Measurements from ENCODE around the gene BAK1. TPM values are rescaled to one million over a fixed set of nuclear protein-coding genes. Genes with fewer than 3 reads are reported as not detected.

BAK1 gene
- total RNA-seq, 1 experiment from 2014 or later = 18.9 TPM

DNA sequence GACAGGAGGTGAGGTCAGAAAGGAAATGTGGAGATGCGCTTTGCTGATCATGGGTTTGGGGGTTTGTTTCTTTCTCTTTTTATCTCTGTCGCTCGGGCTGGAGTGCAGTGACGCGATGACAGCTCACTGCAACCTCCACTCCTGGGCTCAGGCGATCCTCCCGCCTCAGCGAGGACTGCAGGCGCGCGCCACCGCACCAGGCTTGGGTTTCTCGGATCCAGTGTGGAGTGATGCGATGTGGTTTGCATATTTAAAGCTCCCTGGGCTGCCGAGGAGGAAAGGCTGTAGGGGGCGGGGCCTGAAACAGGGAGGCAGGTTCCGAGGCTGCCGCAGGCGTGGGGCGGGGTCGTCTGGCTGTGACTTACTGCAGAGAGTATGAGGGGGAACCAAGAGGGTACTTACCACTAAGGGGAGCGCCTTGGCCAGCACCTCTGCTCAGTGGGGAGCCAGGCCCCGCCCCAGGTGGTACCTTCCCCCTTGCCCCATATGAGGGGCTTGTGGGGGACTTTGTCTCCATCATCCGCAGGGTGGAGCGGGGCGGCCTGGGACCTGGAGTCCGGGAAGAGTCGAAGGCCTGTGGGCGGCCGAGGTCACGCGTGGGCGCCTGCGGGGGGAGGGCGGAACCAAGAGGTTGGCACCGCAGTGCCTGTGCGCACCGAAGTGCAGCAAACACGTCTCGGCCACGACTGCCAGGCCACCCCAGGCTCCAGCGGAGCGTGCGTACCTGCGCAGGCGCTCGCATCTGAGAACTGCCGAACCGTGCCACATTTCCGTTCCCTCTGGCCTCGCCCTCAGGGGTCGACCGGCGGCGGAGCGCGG is 12.7 kb upstream of the BAK1 start:
- no peak overlapping the region for H3K27ac ChIP-seq (ENCODE audit: low read depth, low read length)
- TF ChIP-seq CBX3 (IDR thresholded peaks at IDR 0.05; ENCODE audit: low read depth) = no peak
- no peak for TF ChIP-seq RAD21 (IDR thresholded peaks at IDR 0.05; ENCODE audit: low read depth)
- TF ChIP-seq EZH2phosphoT487 (IDR thresholded peaks at IDR 0.05; ENCODE audit: borderline replicate concordance) = no peak
- no peak overlapping the region for H2AFZ ChIP-seq (ENCODE audit: low read depth, low read length, poor library complexity, severe bottlenecking)

DNA sequence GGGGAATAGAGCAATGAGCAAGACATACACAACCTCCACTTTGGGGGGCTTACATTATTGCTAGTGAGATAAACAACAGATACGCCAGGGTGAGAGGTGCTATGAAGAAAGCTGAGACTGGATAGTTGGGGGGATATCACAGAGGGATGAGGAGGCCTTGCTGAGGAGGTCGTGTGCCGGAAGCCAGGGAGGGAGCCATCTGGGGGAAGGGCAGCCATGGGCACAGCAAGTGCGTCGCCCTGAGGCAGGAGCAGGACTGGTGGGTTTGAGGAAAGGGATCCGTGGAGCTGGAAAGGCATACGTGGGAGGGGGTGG is 12.2 kb upstream of the BAK1 start:
- CTCF ChIA-PET = interaction anchor here (1.5 kb wide), 1 partner anchor 12 kb away, joined by 3 read pairs; the partner anchor contains the start of gene BAK1
- Histone ChIP-seq H2AFZ (ENCODE audit: low read depth, low read length, poor library complexity, severe bottlenecking) (no peak overlapping the region), H3K36me3 (ENCODE audit: control insufficient read depth in 1 of 2, insufficient read depth in 2 of 2, low read length in 2 of 2) (no peaks in the 10 kb centered on the region), H3K27me3 (ENCODE audit: insufficient read depth, low read length) (no peaks in the 10 kb centered on the region), H3K4me2 (ENCODE audit: low read length) (no peak overlapping the region), H3K9me3 (ENCODE audit: control insufficient read depth in 1 of 2, insufficient read depth in 1 of 2, low read depth in 1 of 2, low read length in 2 of 2) (no peaks in the 10 kb centered on the region), H4K20me1 (ENCODE audit: insufficient read depth) (no peaks in the 10 kb centered on the region), H3K27ac (ENCODE audit: low read depth, low read length) (no peak overlapping the region), H3K9me2 (ENCODE audit: insufficient read depth) (no peaks in the 10 kb centered on the region), H3K9ac (ENCODE audit: low read length) (no peak overlapping the region), H3K4me1 (ENCODE audit: control insufficient read depth in 1 of 2, insufficient read depth in 2 of 2, low read length in 2 of 2) (peaks cover 26 to 59% of the 10 kb centered on the region in 2 experiments), H3K4me3 (replicated peaks in 1 of 2; ENCODE audit: low read depth in 1 of 2, low read length in 2 of 2) (no peak overlapping the region), H3K79me2 (ENCODE audit: insufficient read depth, low read length) (no peaks in the 10 kb centered on the region)
- ATAC-seq = no peak
- RAD21 ChIA-PET (ENCODE audit: low non-redundant PET in 1 of 2, low total read pairs in 2 of 2, uncharacterized antibody in 2 of 2, unreplicated experiment in 2 of 2) = no interaction called here
- intact Hi-C loops (cut with micrococcal nuclease) = loop anchor here (5.0 kb wide), 1 partner anchor 40 kb away; no protein-coding TSS in a partner anchor
- no TSS peak for BruUV-seq (replicated peaks)
- DNase-seq (ENCODE audit: low read depth, low spot score) = no peak
- POLR2A ChIA-PET = no interaction called here
- TF ChIP-seq SRF (IDR thresholded peaks at IDR 0.05; ENCODE audit: low read depth) (no peak), POLR2A (IDR thresholded peaks at IDR 0.05; ENCODE audit: borderline replicate concordance, extremely low read depth, insufficient read depth, insufficient read length) (no peak), RAD21 (IDR thresholded peaks at IDR 0.05; ENCODE audit: low read depth) (no peak), EZH2 (IDR thresholded peaks at IDR 0.05) (no peak), ELF1 (IDR thresholded peaks at IDR 0.05; ENCODE audit: borderline replicate concordance, low read depth) (no peak), CTCF (IDR thresholded peaks at IDR 0.05 in 2 of 3, conservative IDR thresholded peaks at IDR 0.05 in 1 of 3; ENCODE audit: borderline replicate concordance in 1 of 3, insufficient read depth in 1 of 3, low read depth in 2 of 3, low read length in 2 of 3) (no peak), REST (IDR thresholded peaks at IDR 0.05; ENCODE audit: low read depth) (no peak), YY1 (IDR thresholded peaks at IDR 0.05; ENCODE audit: extremely low read depth, insufficient replicate concordance, low read depth, low read length) (no peak), POLR2AphosphoS5 (IDR thresholded peaks at IDR 0.05; ENCODE audit: low read depth, low read length) (no peak), EGR1 (IDR thresholded peaks at IDR 0.05; ENCODE audit: low read depth) (no peak)
- TF ChIP-seq, protein P1, sequence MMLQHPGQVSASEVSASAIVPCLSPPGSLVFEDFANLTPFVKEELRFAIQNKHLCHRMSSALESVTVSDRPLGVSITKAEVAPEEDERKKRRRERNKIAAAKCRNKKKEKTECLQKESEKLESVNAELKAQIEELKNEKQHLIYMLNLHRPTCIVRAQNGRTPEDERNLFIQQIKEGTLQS (IDR thresholded peaks at IDR 0.05) = no peak
- TF ChIP-seq, protein P2, sequence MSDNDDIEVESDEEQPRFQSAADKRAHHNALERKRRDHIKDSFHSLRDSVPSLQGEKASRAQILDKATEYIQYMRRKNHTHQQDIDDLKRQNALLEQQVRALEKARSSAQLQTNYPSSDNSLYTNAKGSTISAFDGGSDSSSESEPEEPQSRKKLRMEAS (IDR thresholded peaks at IDR 0.05) = no peak

More for the DNA sequence above, 12.7 kb upstream of the BAK1 start:
- DNase-seq (ENCODE audit: low read depth, low spot score) (no peak), ATAC-seq (no peak)
- ChIA-PET RAD21 (ENCODE audit: low non-redundant PET in 1 of 2, low total read pairs in 2 of 2, uncharacterized antibody in 2 of 2, unreplicated experiment in 2 of 2) (no interaction called here), CTCF (interaction anchor here (1.5 kb wide), 1 partner anchor 13 kb away, joined by 3 read pairs; the partner anchor contains the start of gene BAK1), POLR2A (no interaction called here)
- no peaks in the 10 kb centered on the region for H3K79me2 ChIP-seq (ENCODE audit: insufficient read depth, low read length)
- intact Hi-C loops (cut with micrococcal nuclease) = loop anchor here (5.0 kb wide), 1 partner anchor 39 kb away; no protein-coding TSS in a partner anchor
- no peaks in the 10 kb centered on the region for H3K9me2 ChIP-seq (ENCODE audit: insufficient read depth)
- H3K4me2 ChIP-seq (ENCODE audit: low read length) = no peak overlapping the region
- no peaks in the 10 kb centered on the region for H3K9me3 ChIP-seq (ENCODE audit: control insufficient read depth in 1 of 2, insufficient read depth in 1 of 2, low read depth in 1 of 2, low read length in 2 of 2)
- H3K4me1 ChIP-seq (ENCODE audit: control insufficient read depth in 1 of 2, insufficient read depth in 2 of 2, low read length in 2 of 2) = peaks cover 26 to 56% of the 10 kb centered on the region in 2 experiments
- no peaks in the 10 kb centered on the region for H4K20me1 ChIP-seq (ENCODE audit: insufficient read depth)
- H3K27me3 ChIP-seq (ENCODE audit: insufficient read depth, low read length) = no peaks in the 10 kb centered on the region
- H3K36me3 ChIP-seq (ENCODE audit: control insufficient read depth in 1 of 2, insufficient read depth in 2 of 2, low read length in 2 of 2) = no peaks in the 10 kb centered on the region
- H3K9ac ChIP-seq (ENCODE audit: low read length) = no peak overlapping the region
- BruUV-seq (replicated peaks) = no TSS peak
- H3K4me3 ChIP-seq (replicated peaks in 1 of 2; ENCODE audit: low read depth in 1 of 2, low read length in 2 of 2) = no peak overlapping the region

All from HCT116 (cell line).